DOHH2 (cell line): Measurements from ENCODE around the gene PCGF3.

Source experiments
- H3F3A ChIP-seq: fragments of 200-600 bp; sonication (generic), shearing (Covaris generic); 2 replicates; pipeline ENCODE4 v1.6.0; 2016; ENCODE audit warnings: antibody characterized with exemption, mild to moderate bottlenecking; ENCODE audit not compliant: control insufficient read depth, insufficient read depth
- H3K27ac ChIP-seq: fragments of 200-600 bp; sonication (generic); 2 replicates; pipeline ENCODE4 v1.5.1; 2014; ENCODE audit warnings: low read depth, mild to moderate bottlenecking, low read length, moderate library complexity
- H3K27me3 ChIP-seq: fragments of 200-600 bp; sonication (generic); 2 replicates; pipeline ENCODE4 v1.6.1; 2014; ENCODE audit warnings: mild to moderate bottlenecking, low read length, mixed read lengths; ENCODE audit not compliant: control insufficient read depth
- H3K36me3 ChIP-seq: fragments of 200-600 bp; sonication (generic); 2 replicates; pipeline ENCODE4 v1.6.1; 2014; ENCODE audit warnings: mild to moderate bottlenecking, low read length, moderate library complexity, mixed read lengths; ENCODE audit not compliant: control insufficient read depth
- H3K4me1 ChIP-seq: fragments of 200-600 bp; sonication (generic); 2 replicates; pipeline ENCODE4 v1.6.1; 2014; ENCODE audit warnings: mild to moderate bottlenecking, low read length, mixed read lengths; ENCODE audit not compliant: control insufficient read depth
- H3K4me2 ChIP-seq: fragments of 200-600 bp; sonication (generic); 2 replicates; pipeline ENCODE4 v1.6.0; 2014; ENCODE audit warnings: mild to moderate bottlenecking, low read length, moderate library complexity
- H3K4me3 ChIP-seq: fragments of 200-600 bp; sonication (generic); 2 replicates; pipeline ENCODE4 v1.5.1; 2014; ENCODE audit warnings: mild to moderate bottlenecking, low read length, mixed read lengths
- H3K79me2 ChIP-seq: fragments of 200-600 bp; sonication (generic); 2 replicates; pipeline ENCODE4 v1.6.1; 2014; ENCODE audit warnings: mild to moderate bottlenecking, low read length, mixed read lengths; ENCODE audit not compliant: control insufficient read depth
- H3K9me2 ChIP-seq: fragments of 200-600 bp; sonication (generic); replicated peaks from 2 replicates; pipeline ENCODE4 v1.6.1; 2014; ENCODE audit warnings: mild to moderate bottlenecking, low read length, mixed read lengths; ENCODE audit not compliant: control insufficient read depth
- H3K9me3 ChIP-seq: fragments of 200-600 bp; sonication (generic); 2 replicates; pipeline ENCODE4 v1.6.1; 2014; ENCODE audit warnings: antibody characterized with exemption, low read length, mixed read lengths; ENCODE audit not compliant: control insufficient read depth, insufficient read depth
- H4K20me1 ChIP-seq: fragments of 200-600 bp; sonication (generic); 2 replicates; pipeline ENCODE4 v1.6.0; 2014; ENCODE audit warnings: low read depth, mild to moderate bottlenecking, antibody characterized with exemption, low read length, moderate library complexity; ENCODE audit not compliant: control insufficient read depth, insufficient read depth
- CTCF ChIP-seq: fragments of 200-600 bp; sonication (generic); IDR thresholded peaks from one replicate; pipeline ENCODE4 v1.5.1; 2014; ENCODE audit warnings: antibody characterized with exemption, mild to moderate bottlenecking, low read depth, low read length; ENCODE audit not compliant: poor library complexity, severe bottlenecking
- EZH2phosphoT487 ChIP-seq: fragments of 200-600 bp; sonication (generic); IDR thresholded peaks from 2 replicates; pipeline ENCODE4 v1.6.1; 2017; ENCODE audit warnings: borderline replicate concordance, mild to moderate bottlenecking, antibody characterized with exemption, low read length, moderate library complexity, mixed read lengths

PCGF3 gene

DNA sequence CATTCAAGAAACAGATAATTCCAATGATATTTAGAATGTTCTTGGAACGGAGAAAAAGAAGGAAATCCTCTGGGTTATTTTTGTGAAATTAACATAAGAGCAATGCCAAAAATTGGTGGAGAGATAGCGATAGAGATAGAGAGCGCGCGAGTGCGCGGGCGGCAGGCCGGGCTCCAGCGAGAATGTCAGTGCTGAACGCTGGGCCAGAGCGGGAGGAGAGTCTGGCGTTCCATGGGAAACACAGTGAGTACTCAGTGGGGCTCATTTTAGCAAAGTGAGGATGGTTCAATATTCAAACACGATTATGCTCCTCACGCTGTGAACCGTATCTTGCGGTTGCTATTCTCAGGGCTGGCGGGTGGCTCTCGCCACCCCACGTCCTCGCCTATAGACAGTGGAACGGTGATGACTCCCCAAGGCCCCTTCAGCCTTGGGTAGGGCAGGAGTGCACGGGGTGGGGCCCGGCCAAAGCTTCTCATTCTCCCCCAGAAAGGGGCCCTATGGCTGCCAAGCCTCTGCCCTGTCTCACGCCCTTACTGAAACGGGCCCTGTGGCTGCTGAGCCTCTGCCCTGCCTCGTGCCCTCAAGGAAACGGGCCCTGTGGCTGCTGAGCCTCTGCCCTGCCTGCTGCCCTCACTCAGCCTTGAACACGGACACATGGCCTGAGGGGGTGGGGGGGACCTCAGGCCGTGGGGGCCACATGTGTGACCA, 103.4 kb downstream of the PCGF3 start:
- no peaks in the 10 kb centered on the region for H3K36me3 ChIP-seq
- no peaks in the 10 kb centered on the region for H3K9me2 ChIP-seq
- TF ChIP-seq CTCF (no peak), EZH2phosphoT487 (no peak)
- H3K4me3 ChIP-seq: peak overlapping the region; percentile 23; the same call in 1 of the 2 replicates
- peak overlapping the region; percentile 69 for H3K27ac ChIP-seq
- H3F3A ChIP-seq: no peaks in the 10 kb centered on the region
- peak overlapping the region; percentile 42 for H3K4me2 ChIP-seq
- peaks cover 7% of the 10 kb centered on the region for H3K9me3 ChIP-seq
- H3K27me3 ChIP-seq: no peaks in the 10 kb centered on the region
- H3K79me2 ChIP-seq: no peaks in the 10 kb centered on the region
- no peaks in the 10 kb centered on the region for H4K20me1 ChIP-seq
- H3K4me1 ChIP-seq: peaks cover 22% of the 10 kb centered on the region

GRCh38 chr4:813900-814299, 108.3 kb downstream of the PCGF3 start:
- Histone ChIP-seq H4K20me1 (no peaks in the 10 kb centered on the region), H3K27me3 (peaks cover 9% of the 10 kb centered on the region; the same call in 1 of the 2 replicates), H3K4me2 (no peak overlapping the region), H3K79me2 (no peaks in the 10 kb centered on the region), H3K36me3 (no peaks in the 10 kb centered on the region), H3K4me3 (no peak overlapping the region), H3K9me2 (no peaks in the 10 kb centered on the region), H3F3A (0 out of 2 replicates have a peak, but pooled peaks cover 2% of the 10 kb centered on the region), H3K9me3 (no peaks in the 10 kb centered on the region), H3K4me1 (peaks cover 25% of the 10 kb centered on the region), H3K27ac (no peak overlapping the region)
- no peak for TF ChIP-seq EZH2phosphoT487
- TF ChIP-seq CTCF: no peak

DNA sequence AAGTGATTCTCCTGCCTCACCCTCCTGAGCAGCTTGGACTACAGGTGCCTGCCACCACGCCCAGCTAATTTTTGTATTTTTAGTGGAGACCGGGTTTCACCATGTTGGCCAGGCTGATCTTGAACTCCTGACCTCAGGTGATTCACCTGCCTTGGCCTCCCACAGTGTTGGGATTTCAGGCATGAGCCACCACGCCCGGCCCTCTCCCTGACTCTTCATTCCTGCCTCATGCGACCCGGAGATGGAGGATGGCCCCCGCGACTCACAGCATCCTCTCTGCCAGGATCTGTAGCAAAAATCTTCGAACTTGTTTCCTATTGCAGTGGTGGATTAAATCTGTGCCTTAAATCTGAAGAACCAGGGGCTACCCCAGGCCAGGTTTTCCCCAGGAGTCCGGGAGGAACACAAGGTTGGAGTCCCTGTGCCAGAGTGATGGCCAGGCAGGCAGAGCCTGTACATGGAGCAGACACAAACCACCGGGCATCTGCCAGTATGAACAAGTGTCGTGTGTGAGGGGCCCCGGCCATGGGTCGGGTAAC, 108.7 kb downstream of the PCGF3 start:
- Histone ChIP-seq H3K4me1 (peaks cover 20% of the 10 kb centered on the region), H3K4me3 (no peak overlapping the region), H4K20me1 (no peaks in the 10 kb centered on the region), H3K9me2 (no peaks in the 10 kb centered on the region), H3K27me3 (peaks cover 9% of the 10 kb centered on the region; the same call in 1 of the 2 replicates), H3F3A (0 out of 2 replicates have a peak, but pooled peaks cover 2% of the 10 kb centered on the region), H3K79me2 (no peaks in the 10 kb centered on the region), H3K4me2 (no peak overlapping the region), H3K9me3 (no peaks in the 10 kb centered on the region), H3K27ac (no peak overlapping the region), H3K36me3 (no peaks in the 10 kb centered on the region)
- TF ChIP-seq EZH2phosphoT487 (no peak), CTCF (no peak)
